ENCODE results near the gene ZNF106. TPM values are rescaled to one million over a fixed set of nuclear protein-coding genes. Genes with fewer than 3 reads are reported as not detected.

Gene ZNF106
- total RNA-seq, 1 experiment from 2014 or later: 58.2 TPM

DNA sequence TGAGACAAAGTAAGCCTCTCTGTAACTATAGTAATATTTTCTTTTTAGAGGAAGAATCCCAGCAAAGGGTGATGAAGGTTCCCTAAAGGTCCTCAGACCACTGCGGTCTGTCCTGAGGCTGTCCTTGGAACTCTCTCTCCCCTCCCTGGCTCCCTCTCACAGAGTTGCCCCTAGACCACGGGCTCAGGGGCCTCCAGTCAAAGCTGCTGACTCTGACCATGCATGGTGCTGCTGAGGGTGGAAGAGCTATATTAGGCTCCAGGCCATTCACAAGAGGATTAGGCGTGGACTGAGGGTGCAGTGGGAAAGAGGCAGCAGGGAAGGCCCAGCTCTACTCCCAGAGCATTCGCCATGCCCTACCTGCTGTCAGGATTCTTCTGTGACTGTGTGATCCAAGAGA, 117.0 kb downstream of the ZNF106 start (continued):
- TF ChIP-seq, protein P1, sequence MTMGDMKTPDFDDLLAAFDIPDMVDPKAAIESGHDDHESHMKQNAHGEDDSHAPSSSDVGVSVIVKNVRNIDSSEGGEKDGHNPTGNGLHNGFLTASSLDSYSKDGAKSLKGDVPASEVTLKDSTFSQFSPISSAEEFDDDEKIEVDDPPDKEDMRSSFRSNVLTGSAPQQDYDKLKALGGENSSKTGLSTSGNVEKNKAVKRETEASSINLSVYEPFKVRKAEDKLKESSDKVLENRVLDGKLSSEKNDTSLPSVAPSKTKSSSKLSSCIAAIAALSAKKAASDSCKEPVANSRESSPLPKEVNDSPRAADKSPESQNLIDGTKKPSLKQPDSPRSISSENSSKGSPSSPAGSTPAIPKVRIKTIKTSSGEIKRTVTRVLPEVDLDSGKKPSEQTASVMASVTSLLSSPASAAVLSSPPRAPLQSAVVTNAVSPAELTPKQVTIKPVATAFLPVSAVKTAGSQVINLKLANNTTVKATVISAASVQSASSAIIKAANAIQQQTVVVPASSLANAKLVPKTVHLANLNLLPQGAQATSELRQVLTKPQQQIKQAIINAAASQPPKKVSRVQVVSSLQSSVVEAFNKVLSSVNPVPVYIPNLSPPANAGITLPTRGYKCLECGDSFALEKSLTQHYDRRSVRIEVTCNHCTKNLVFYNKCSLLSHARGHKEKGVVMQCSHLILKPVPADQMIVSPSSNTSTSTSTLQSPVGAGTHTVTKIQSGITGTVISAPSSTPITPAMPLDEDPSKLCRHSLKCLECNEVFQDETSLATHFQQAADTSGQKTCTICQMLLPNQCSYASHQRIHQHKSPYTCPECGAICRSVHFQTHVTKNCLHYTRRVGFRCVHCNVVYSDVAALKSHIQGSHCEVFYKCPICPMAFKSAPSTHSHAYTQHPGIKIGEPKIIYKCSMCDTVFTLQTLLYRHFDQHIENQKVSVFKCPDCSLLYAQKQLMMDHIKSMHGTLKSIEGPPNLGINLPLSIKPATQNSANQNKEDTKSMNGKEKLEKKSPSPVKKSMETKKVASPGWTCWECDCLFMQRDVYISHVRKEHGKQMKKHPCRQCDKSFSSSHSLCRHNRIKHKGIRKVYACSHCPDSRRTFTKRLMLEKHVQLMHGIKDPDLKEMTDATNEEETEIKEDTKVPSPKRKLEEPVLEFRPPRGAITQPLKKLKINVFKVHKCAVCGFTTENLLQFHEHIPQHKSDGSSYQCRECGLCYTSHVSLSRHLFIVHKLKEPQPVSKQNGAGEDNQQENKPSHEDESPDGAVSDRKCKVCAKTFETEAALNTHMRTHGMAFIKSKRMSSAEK (CRISPR knock-in tag; IDR thresholded peaks at IDR 0.05; ENCODE audit: borderline replicate concordance): no peak
- no peak for TF ChIP-seq MXD4 (CRISPR knock-in tag; IDR thresholded peaks at IDR 0.05; ENCODE audit: borderline replicate concordance)
- no peak for TF ChIP-seq FOXP1 (CRISPR knock-in tag; IDR thresholded peaks at IDR 0.05; ENCODE audit: borderline replicate concordance)
- TF ChIP-seq ZNF671 (CRISPR knock-in tag; IDR thresholded peaks at IDR 0.05): no peak

DNA sequence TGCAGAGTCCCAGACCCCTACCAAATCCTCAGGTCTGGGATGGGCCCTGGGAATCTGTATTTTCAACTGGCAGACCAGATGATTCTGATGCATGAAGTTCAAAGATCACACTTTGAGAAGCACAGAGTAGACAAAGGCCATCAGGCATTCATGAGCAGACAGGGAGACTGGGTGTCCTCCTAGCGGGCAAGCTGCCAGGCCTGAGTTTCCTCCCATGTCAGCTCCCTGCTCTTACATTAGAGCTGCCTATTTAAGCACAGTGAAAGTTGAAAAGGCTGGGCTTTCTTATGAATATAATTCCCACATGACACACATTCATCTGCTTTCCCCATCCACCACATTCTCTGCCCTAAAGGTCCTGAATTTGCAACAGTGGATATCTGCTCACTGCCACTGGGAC, 117.7 kb downstream of the ZNF106 start:
- Mint-ChIP-seq H3K4me1 (no peaks in the 10 kb centered on the region), H3K9me3 (peaks cover 46% of the 10 kb centered on the region), H3K27me3 (ENCODE audit: low read depth) (peaks cover 61% of the 10 kb centered on the region), H3K36me3 (peaks cover 42% of the 10 kb centered on the region), H3K4me3 (no peak overlapping the region), H3K27ac (no peak overlapping the region)
- DNase-seq (ENCODE audit: low spot score) (no peak), ATAC-seq (no peak)
- ChIA-PET POLR2A (no interaction called here), CTCF (no interaction called here)
- TF ChIP-seq, protein P2, sequence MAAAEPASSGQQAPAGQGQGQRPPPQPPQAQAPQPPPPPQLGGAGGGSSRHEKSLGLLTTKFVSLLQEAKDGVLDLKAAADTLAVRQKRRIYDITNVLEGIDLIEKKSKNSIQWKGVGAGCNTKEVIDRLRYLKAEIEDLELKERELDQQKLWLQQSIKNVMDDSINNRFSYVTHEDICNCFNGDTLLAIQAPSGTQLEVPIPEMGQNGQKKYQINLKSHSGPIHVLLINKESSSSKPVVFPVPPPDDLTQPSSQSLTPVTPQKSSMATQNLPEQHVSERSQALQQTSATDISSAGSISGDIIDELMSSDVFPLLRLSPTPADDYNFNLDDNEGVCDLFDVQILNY (CRISPR knock-in tag; IDR thresholded peaks at IDR 0.05): no peak
- no peak for TF ChIP-seq PRRX2 (CRISPR knock-in tag; IDR thresholded peaks at IDR 0.05)
- TF ChIP-seq NR1H2 (CRISPR knock-in tag; IDR thresholded peaks at IDR 0.05): no peak
- TF ChIP-seq, protein P3, sequence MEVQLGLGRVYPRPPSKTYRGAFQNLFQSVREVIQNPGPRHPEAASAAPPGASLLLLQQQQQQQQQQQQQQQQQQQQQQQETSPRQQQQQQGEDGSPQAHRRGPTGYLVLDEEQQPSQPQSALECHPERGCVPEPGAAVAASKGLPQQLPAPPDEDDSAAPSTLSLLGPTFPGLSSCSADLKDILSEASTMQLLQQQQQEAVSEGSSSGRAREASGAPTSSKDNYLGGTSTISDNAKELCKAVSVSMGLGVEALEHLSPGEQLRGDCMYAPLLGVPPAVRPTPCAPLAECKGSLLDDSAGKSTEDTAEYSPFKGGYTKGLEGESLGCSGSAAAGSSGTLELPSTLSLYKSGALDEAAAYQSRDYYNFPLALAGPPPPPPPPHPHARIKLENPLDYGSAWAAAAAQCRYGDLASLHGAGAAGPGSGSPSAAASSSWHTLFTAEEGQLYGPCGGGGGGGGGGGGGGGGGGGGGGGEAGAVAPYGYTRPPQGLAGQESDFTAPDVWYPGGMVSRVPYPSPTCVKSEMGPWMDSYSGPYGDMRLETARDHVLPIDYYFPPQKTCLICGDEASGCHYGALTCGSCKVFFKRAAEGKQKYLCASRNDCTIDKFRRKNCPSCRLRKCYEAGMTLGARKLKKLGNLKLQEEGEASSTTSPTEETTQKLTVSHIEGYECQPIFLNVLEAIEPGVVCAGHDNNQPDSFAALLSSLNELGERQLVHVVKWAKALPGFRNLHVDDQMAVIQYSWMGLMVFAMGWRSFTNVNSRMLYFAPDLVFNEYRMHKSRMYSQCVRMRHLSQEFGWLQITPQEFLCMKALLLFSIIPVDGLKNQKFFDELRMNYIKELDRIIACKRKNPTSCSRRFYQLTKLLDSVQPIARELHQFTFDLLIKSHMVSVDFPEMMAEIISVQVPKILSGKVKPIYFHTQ (CRISPR knock-in tag; IDR thresholded peaks at IDR 0.05): no peak
- TF ChIP-seq, protein P4, sequence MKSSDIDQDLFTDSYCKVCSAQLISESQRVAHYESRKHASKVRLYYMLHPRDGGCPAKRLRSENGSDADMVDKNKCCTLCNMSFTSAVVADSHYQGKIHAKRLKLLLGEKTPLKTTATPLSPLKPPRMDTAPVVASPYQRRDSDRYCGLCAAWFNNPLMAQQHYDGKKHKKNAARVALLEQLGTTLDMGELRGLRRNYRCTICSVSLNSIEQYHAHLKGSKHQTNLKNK (CRISPR knock-in tag; IDR thresholded peaks at IDR 0.05): no peak
- no peak for TF ChIP-seq GABPB1 (CRISPR knock-in tag; IDR thresholded peaks at IDR 0.05)
- TF ChIP-seq, protein P5, sequence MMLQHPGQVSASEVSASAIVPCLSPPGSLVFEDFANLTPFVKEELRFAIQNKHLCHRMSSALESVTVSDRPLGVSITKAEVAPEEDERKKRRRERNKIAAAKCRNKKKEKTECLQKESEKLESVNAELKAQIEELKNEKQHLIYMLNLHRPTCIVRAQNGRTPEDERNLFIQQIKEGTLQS (CRISPR knock-in tag; conservative IDR thresholded peaks at IDR 0.05): no peak
- no peak for TF ChIP-seq ZNF219 (CRISPR knock-in tag; IDR thresholded peaks at IDR 0.05; ENCODE audit: borderline replicate concordance)
- no peak for TF ChIP-seq TEAD4 (CRISPR knock-in tag; IDR thresholded peaks at IDR 0.05)
- TF ChIP-seq FOXP1 (CRISPR knock-in tag; IDR thresholded peaks at IDR 0.05; ENCODE audit: borderline replicate concordance): no peak

DNA sequence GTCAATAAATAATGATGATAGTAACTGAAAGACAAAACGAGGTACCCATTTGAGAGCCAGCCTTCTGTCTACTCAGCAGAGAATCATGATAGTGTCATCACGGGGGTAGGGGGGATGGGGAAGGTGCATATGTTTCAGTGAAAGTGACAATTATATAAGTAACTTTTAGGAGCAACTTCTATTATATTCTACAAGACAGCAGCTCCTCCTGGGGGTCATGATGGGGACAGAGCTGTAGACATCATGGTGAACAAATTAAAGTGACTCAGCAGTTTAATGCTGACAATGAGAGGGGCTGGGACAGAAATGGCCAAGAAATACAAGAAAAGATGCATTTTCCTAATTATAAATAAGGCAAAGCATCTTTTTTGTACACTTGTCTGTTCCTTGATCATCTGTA, 119.8 kb downstream of the ZNF106 start:
- Mint-ChIP-seq H3K27me3 (ENCODE audit: low read depth) (peaks cover 49% of the 10 kb centered on the region), H3K4me1 (no peaks in the 10 kb centered on the region), H3K27ac (no peak overlapping the region), H3K4me3 (no peak overlapping the region), H3K36me3 (peaks cover 35% of the 10 kb centered on the region), H3K9me3 (peaks cover 38% of the 10 kb centered on the region)
- DNase-seq (ENCODE audit: low spot score) (no peak), ATAC-seq (no peak)
- 0 out of 2 replicates have a peak, but pooled peaks have one; percentile 20 for TF ChIP-seq NFE2L1 (CRISPR knock-in tag; IDR thresholded peaks at IDR 0.05)
- TF ChIP-seq, protein P6, sequence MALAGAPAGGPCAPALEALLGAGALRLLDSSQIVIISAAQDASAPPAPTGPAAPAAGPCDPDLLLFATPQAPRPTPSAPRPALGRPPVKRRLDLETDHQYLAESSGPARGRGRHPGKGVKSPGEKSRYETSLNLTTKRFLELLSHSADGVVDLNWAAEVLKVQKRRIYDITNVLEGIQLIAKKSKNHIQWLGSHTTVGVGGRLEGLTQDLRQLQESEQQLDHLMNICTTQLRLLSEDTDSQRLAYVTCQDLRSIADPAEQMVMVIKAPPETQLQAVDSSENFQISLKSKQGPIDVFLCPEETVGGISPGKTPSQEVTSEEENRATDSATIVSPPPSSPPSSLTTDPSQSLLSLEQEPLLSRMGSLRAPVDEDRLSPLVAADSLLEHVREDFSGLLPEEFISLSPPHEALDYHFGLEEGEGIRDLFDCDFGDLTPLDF (CRISPR knock-in tag; IDR thresholded peaks at IDR 0.05): no peak
- ChIA-PET POLR2A (no interaction called here), CTCF (interaction anchor here (1.8 kb wide), 1 partner anchor 14 kb away, joined by 11 read pairs; no protein-coding TSS in a partner anchor)
